SK-N-MC (cell line): ENCODE data around the gene ANO6.

Experiments used
- DNase-seq: peaks from one replicate; pipeline ENCODE4 v3.0.0-alpha.2; 2011; ENCODE audit warnings: low read depth, low spot score
- H3K27ac ChIP-seq: fragments of 200-600 bp; sonication (generic); 2 replicates; pipeline ENCODE4 v1.5.1; 2016; ENCODE audit warnings: mixed run types
- H3K36me3 ChIP-seq: fragments of 200-600 bp; sonication (generic); 2 replicates; pipeline ENCODE4 v1.6.1; 2017; ENCODE audit warnings: antibody characterized with exemption, low read length, mixed read lengths; ENCODE audit not compliant: insufficient read depth
- H3K4me3 ChIP-seq: fragments of 200-600 bp; sonication (generic); 2 replicates; pipeline ENCODE4 v1.5.1; 2016
- H3K9ac ChIP-seq: fragments of 200-600 bp; sonication (generic); 2 replicates; pipeline ENCODE4 v1.8.0; 2017; ENCODE audit warnings: mixed run types, mixed read lengths; ENCODE audit not compliant: insufficient read length
- H3K9me3 ChIP-seq: fragments of 200-600 bp; sonication (generic); 2 replicates; pipeline ENCODE4 v1.6.1; 2017; ENCODE audit warnings: low read depth, mild to moderate bottlenecking, antibody characterized with exemption, low read length, moderate library complexity, mixed read lengths
- EZH2 ChIP-seq: fragments of 200-600 bp; sonication (generic); IDR thresholded peaks from one replicate; pipeline ENCODE4 v1.6.1; 2017; ENCODE audit warnings: antibody characterized with exemption
- FOXP2 ChIP-seq: optimal IDR thresholded peaks from 2 replicates; pipeline ENCODE3; 2011; ENCODE audit warnings: mild to moderate bottlenecking, moderate library complexity; ENCODE audit not compliant: insufficient read depth; ENCODE audit errors: extremely low read length, control extremely low read depth
- POLR2AphosphoS5 ChIP-seq: IDR thresholded peaks from 2 replicates; pipeline ENCODE4 v1.6.1; 2012; ENCODE audit warnings: mild to moderate bottlenecking, low read depth, low read length, borderline replicate concordance

The ANO6 gene

GRCh38 chr12:45289245-45290215 is 73.6 kb downstream of the ANO6 start:
- TF ChIP-seq FOXP2 (no peak), POLR2AphosphoS5 (no peak), EZH2 (no peak)
- no peaks in the 10 kb centered on the region for H3K36me3 ChIP-seq
- no peak overlapping the region for H3K4me3 ChIP-seq
- H3K9me3 ChIP-seq = no peaks in the 10 kb centered on the region
- no peak overlapping the region for H3K27ac ChIP-seq
- DNase-seq = no peak
- no peak overlapping the region for H3K9ac ChIP-seq

GRCh38 chr12:45290216-45290605 is 74.3 kb downstream of the ANO6 start:
- no peak for DNase-seq
- Histone ChIP-seq H3K4me3 (no peak overlapping the region), H3K9me3 (no peaks in the 10 kb centered on the region), H3K9ac (no peak overlapping the region), H3K27ac (no peak overlapping the region), H3K36me3 (no peaks in the 10 kb centered on the region)
- TF ChIP-seq EZH2 (no peak), POLR2AphosphoS5 (no peak), FOXP2 (no peak)

- DNase-seq = no peak
- no peak overlapping the region for H3K4me3 ChIP-seq
Observed at GRCh38 chr12:45291518-45291917, 75.6 kb downstream of the ANO6 start.

GRCh38 chr12:45292486-45293195 is 76.7 kb downstream of the ANO6 start:
- no peak for TF ChIP-seq FOXP2
- TF ChIP-seq POLR2AphosphoS5 = no peak
- no peak for TF ChIP-seq EZH2
- Histone ChIP-seq H3K36me3 (no peaks in the 10 kb centered on the region), H3K4me3 (no peak overlapping the region), H3K9me3 (no peaks in the 10 kb centered on the region), H3K9ac (no peak overlapping the region), H3K27ac (no peak overlapping the region)
- DNase-seq = no peak

More at GRCh38 chr12:45291518-45291917, 75.6 kb downstream of the ANO6 start:
- Histone ChIP-seq H3K9ac (no peak overlapping the region), H3K36me3 (no peaks in the 10 kb centered on the region), H3K27ac (no peak overlapping the region), H3K9me3 (no peaks in the 10 kb centered on the region)
- TF ChIP-seq EZH2 (no peak), FOXP2 (no peak), POLR2AphosphoS5 (no peak)

GRCh38 chr12:45294906-45295305 is 79.0 kb downstream of the ANO6 start:
- Histone ChIP-seq H3K4me3 (no peak overlapping the region), H3K9me3 (no peaks in the 10 kb centered on the region), H3K36me3 (no peaks in the 10 kb centered on the region), H3K27ac (peak overlapping the region; percentile 10; the same call in 1 of the 2 replicates), H3K9ac (no peak overlapping the region)
- peak; percentile 24 for DNase-seq
- no peak for TF ChIP-seq EZH2
- no peak for TF ChIP-seq POLR2AphosphoS5
- TF ChIP-seq FOXP2 = no peak

GRCh38 chr12:45296046-45296586 is 80.2 kb downstream of the ANO6 start:
- no peak for DNase-seq
- Histone ChIP-seq H3K9ac (no peak overlapping the region), H3K27ac (no peak overlapping the region), H3K36me3 (no peaks in the 10 kb centered on the region), H3K9me3 (no peaks in the 10 kb centered on the region), H3K4me3 (no peak overlapping the region)
- no peak for TF ChIP-seq POLR2AphosphoS5

GRCh38 chr12:45298047-45298446 is 82.2 kb downstream of the ANO6 start:
- Histone ChIP-seq H3K27ac (no peak overlapping the region), H3K4me3 (no peak overlapping the region), H3K9ac (no peak overlapping the region), H3K9me3 (no peaks in the 10 kb centered on the region), H3K36me3 (no peaks in the 10 kb centered on the region)
- TF ChIP-seq POLR2AphosphoS5 (no peak), FOXP2 (no peak), EZH2 (no peak)
- no peak for DNase-seq

GRCh38 chr12:45298721-45299692 is 83.1 kb downstream of the ANO6 start:
- TF ChIP-seq POLR2AphosphoS5 = no peak
- no peak overlapping the region for H3K9ac ChIP-seq
- no peak for DNase-seq
- no peaks in the 10 kb centered on the region for H3K36me3 ChIP-seq
- peak overlapping the region; percentile 7; the same call in 1 of the 2 replicates for H3K27ac ChIP-seq
- H3K9me3 ChIP-seq = no peaks in the 10 kb centered on the region
- no peak overlapping the region for H3K4me3 ChIP-seq
